Stomach (tissue), 9 donors: ENCODE results near the gene HS6ST2. TPM values are rescaled to one million over a fixed set of nuclear protein-coding genes. Genes with fewer than 3 reads are reported as not detected.
"Not testable (repeated sequence)": the region's sequence is repeated elsewhere in the genome, so short reads cannot be mapped to it uniquely, and the experiment has no call there.

Source experiments
- DNase-seq, 2 donors: peaks; one replicate each; pipeline versions ENCODE4 v3.0.0 to v3.0.0-alpha.2; 2013 to 2019
- H3K27ac ChIP-seq, 5 donors: fragments of 200-600 bp in 4 of 5; sonication (generic) in 4 of 5; one replicate each; pipeline ENCODE4 v1.5.1; 2013 to 2019; ENCODE audit warnings: mild to moderate bottlenecking in 1 of 5, moderate library complexity in 1 of 5
- H3K27me3 ChIP-seq, 3 donors: fragments of 200-600 bp; sonication (generic); one replicate each; pipeline ENCODE4 v1.5.1; 2017 to 2019; ENCODE audit warnings: mixed run types in 1 of 3
- H3K36me3 ChIP-seq, 4 donors: fragments of 200-600 bp; sonication (generic); 1 replicate in 3 of 4; 2 replicates in 1 of 4; pipeline ENCODE4 v1.5.1; 2016 to 2019
- H3K4me1 ChIP-seq, 4 donors: fragments of 200-600 bp; sonication (generic); one replicate each; pipeline ENCODE4 v1.5.1; 2016 to 2019
- H3K4me3 ChIP-seq, 4 donors: fragments of 200-600 bp; sonication (generic) in 3 of 4; one replicate each; pipeline ENCODE4 v1.5.1; 2016 to 2019; ENCODE audit warnings: mild to moderate bottlenecking in 1 of 4
- H3K9me3 ChIP-seq, 4 donors: fragments of 200-600 bp; sonication (generic); one replicate each; pipeline ENCODE4 v1.5.1; 2016 to 2019
- EP300 ChIP-seq: sonication (generic); formaldehyde crosslinking; IDR thresholded peaks from one replicate; pipeline ENCODE4 v1.6.1; 2017; ENCODE audit warnings: antibody characterized with exemption
- POLR2A ChIP-seq, 4 donors: fragments of 450-650 bp; IDR thresholded peaks; one replicate each; pipeline ENCODE4 v1.6.1; 2016; ENCODE audit warnings: antibody characterized with exemption in 4 of 4, control low read depth in 2 of 4, mild to moderate bottlenecking in 1 of 4, moderate library complexity in 1 of 4
- POLR2AphosphoS5 ChIP-seq, 3 donors: sonication (generic); formaldehyde crosslinking; IDR thresholded peaks; one replicate each; pipeline ENCODE4 v1.6.1; 2016; ENCODE audit warnings: antibody characterized with exemption in 3 of 3
- WGBS, 5 donors: extraction: QIAGEN DNeasy Blood & Tissue Kit in 3 of 5; methylation state at CpG; one replicate each; pipeline versions ENCODE4 v1.1.5 to v1.1.7; 2013 to 2018; 5-methylcytosine and 5-hydroxymethylcytosine counted together
- intact Hi-C: fragments of 100-400 bp; cut with DNase I; formaldehyde crosslinking; loops from one replicate; pipeline ENCODE4 v1.15.1; 2023; ENCODE audit warnings: low total_unique reads
- polyA plus RNA-seq, 3 donors: library from polyadenylated mRNA; stranded (reverse); fragments of 200-250 nt; gene quantifications; one replicate each; pipeline ENCODE4 v1.2.3, GENCODE V29; 2013
- total RNA-seq, 5 donors: library from RNA; depleted of rRNA; stranded (reverse); fragments of >200 nt; gene quantifications; one replicate each; pipeline versions ENCODE4 v1.1.0 to v1.2.3, GENCODE V29; 2014 to 2016
- TF ChIP-seq, protein P1 (sequence below), 7 experiments: fragments of 450-650 bp in 4 of 7; fragments of 200-600 bp in 3 of 7; sonication (generic) in 3 of 7; IDR thresholded peaks; one replicate each; pipeline ENCODE4 v1.5.1; 2016 to 2019; ENCODE audit warnings: antibody characterized with exemption in 7 of 7, control low read depth in 2 of 7, mild to moderate bottlenecking in 1 of 7
- donor health status: healthy with polysubstance abuse.
- donor health status: Bipolar disorder and iron deficiency.
- donor health status: healthy.

HS6ST2 gene
- total and polyA plus RNA-seq, 8 donors, result 0.25 to 4.0 (median 0.89) TPM; not detected in 1

DNA sequence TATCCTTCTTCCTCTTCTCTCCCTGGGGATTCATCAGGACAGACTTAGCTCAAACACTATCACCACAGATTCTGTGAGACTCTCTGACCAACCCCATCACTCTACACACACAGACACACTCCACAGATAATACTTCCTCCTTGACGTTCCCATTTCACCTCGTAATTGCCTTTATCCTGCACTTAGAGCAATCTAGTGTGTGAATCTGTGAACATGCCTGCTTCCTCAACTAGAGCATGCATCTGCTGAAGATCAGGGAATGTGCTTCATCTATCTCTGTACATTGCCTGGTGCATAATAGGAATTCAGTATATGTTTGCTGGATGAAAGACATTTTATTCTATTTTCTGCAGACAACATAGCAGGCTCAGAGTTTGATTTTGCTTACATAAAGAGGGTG lies 25.1 kb upstream of the HS6ST2 start:
- DNase-seq, result no peak
- H3K9me3 ChIP-seq, result peaks cover 0 to 4% (median 2%) of the 10 kb centered on the region in 4 donors
- no peak overlapping the region for H3K4me3 ChIP-seq
- H3K27ac ChIP-seq, result no peak overlapping the region
- peaks cover 0 to 6% (median 0%) of the 10 kb centered on the region in 3 donors for H3K27me3 ChIP-seq
- no peaks in the 10 kb centered on the region for H3K4me1 ChIP-seq
- no peaks in the 10 kb centered on the region for H3K36me3 ChIP-seq
- TF ChIP-seq EP300 (no peak), POLR2AphosphoS5 (IDR thresholded peaks at IDR 0.05) (no peak), POLR2A (IDR thresholded peaks at IDR 0.05) (no peak)
- TF ChIP-seq, protein P1, sequence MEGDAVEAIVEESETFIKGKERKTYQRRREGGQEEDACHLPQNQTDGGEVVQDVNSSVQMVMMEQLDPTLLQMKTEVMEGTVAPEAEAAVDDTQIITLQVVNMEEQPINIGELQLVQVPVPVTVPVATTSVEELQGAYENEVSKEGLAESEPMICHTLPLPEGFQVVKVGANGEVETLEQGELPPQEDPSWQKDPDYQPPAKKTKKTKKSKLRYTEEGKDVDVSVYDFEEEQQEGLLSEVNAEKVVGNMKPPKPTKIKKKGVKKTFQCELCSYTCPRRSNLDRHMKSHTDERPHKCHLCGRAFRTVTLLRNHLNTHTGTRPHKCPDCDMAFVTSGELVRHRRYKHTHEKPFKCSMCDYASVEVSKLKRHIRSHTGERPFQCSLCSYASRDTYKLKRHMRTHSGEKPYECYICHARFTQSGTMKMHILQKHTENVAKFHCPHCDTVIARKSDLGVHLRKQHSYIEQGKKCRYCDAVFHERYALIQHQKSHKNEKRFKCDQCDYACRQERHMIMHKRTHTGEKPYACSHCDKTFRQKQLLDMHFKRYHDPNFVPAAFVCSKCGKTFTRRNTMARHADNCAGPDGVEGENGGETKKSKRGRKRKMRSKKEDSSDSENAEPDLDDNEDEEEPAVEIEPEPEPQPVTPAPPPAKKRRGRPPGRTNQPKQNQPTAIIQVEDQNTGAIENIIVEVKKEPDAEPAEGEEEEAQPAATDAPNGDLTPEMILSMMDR (IDR thresholded peaks at IDR 0.05), result no peak
- 40 to 64% (median 44%) methylated on average over 2 of the region's 2 CpGs for WGBS, 5 donors
- intact Hi-C loops, result no loop called here

DNA sequence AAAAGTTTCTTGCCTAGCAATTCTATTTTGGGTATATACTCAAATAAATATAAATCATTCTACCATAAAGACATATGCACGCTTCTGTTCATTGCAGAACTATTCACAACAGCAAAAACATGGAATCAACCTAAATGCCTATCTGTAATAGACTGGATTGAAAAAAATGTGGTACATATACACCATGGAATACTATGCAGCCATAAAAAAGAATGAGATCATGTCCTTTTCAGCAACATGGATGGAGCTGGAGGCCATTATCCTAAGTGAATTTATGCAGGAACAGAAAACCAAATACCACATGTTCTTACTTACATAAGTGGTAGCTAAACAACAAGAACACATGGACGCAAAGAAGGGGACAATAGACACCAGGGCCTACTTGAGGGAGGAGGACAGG lies 21.6 kb upstream of the HS6ST2 start:
- H3K36me3 ChIP-seq, H3K9me3 ChIP-seq, H3K4me3 ChIP-seq, H3K27ac ChIP-seq, DNase-seq, H3K4me1 ChIP-seq, intact Hi-C loops, H3K27me3 ChIP-seq: not testable (repeated sequence)
- 85 to 97% (median 93%) methylated on average over 2 of the region's 2 CpGs for whole genome bisulfite sequencing, 5 donors

DNA sequence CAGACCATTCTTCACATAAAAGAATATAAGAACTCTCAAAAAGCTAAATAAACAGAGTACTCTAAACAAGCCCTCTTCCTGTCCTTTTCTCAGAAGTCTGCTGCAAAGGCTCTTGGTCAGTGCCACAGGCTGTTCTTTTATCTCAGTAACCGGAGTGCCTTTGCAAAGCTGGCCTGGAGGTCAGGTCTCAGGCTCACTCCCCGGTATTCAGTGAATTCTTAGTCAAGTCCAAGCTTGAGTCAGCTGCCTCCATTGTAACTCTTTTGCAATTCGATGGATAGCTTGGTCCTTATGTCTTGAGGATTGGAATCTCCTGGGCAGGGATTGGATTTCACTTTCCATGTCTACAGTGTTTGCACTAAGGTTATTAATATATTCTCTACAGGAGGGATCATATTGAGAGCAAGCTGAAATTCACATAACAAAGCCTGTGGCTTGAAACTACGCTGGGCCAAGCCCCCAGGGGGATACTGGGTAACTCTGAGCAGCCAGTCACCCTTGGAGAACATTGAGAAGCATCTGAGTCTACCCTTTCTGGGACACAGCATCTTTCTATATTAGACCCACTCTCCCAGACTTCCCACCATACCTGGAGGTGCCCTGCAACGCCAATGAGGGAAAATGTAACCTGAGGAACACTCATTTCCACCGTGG lies 10.0 kb upstream of the HS6ST2 start:
- 35 to 41% (median 39%) methylated on average over 5 to 6 of the region's 6 CpGs for WGBS, 5 donors
- Histone ChIP-seq H3K36me3 (no peaks in the 10 kb centered on the region), H3K4me3 (no peak overlapping the region), H3K4me1 (no peaks in the 10 kb centered on the region), H3K27me3 (peaks cover 0 to 3% (median 0%) of the 10 kb centered on the region in 3 donors), H3K27ac (no peak overlapping the region), H3K9me3 (no peaks in the 10 kb centered on the region)
- TF ChIP-seq POLR2AphosphoS5 (IDR thresholded peaks at IDR 0.05) (no peak), EP300 (no peak), POLR2A (IDR thresholded peaks at IDR 0.05) (no peak)
- TF ChIP-seq, protein P1 (IDR thresholded peaks at IDR 0.05), result no peak
- intact Hi-C loops, result no loop called here
- DNase-seq, result no peak

DNA sequence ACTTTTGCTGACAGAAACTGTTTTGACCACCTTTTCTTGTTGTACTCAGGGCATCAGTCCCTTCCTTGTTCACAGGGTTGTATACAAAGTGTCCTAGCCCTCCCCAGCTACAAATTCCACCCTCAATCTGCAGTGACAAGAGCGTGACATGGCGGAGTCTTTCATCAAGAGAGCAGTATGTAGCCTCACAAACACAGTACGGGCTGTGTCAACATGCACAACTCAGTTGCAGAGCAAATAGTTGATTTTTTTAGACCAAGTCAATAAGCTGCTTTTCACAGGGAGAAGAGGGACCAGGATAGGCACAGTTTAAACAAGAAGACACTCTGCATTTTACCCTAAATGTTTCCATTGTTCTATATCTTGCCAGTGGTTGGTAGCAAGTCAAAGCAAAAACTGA lies 8.6 kb upstream of the HS6ST2 start:
- no peak overlapping the region for H3K27ac ChIP-seq
- H3K9me3 ChIP-seq, result no peaks in the 10 kb centered on the region
- intact Hi-C loops, result no loop called here
- H3K36me3 ChIP-seq, result no peaks in the 10 kb centered on the region
- DNase-seq, result no peak
- H3K4me1 ChIP-seq, result no peaks in the 10 kb centered on the region
- H3K27me3 ChIP-seq, result no peaks in the 10 kb centered on the region
- H3K4me3 ChIP-seq, result no peak overlapping the region
- TF ChIP-seq, protein P1 (IDR thresholded peaks at IDR 0.05), result no peak
- TF ChIP-seq EP300, result no peak
- no peak for TF ChIP-seq POLR2AphosphoS5 (IDR thresholded peaks at IDR 0.05)
- no peak for TF ChIP-seq POLR2A (IDR thresholded peaks at IDR 0.05)
- 27 to 59% (median 31%) methylated on average over 3 of the region's 3 CpGs for WGBS, 5 donors

DNA sequence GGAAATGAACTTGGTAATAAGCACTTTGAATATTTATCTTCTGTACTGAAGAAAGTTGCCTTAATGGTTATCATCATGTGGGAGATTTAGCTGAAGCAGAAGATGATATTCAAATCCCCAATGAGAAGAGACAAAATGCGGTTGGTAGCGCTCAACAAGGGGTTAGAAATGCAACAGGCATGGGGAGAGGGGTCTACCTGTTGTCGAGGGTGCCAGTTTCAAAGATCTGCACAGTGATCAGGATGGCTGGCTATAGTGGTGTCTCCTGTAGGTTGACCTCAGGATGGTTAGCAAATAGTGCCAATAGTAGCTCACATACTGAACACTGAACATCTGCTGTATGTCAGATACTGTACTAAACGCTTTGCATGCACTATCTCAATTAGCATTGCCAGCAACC lies 7.0 kb upstream of the HS6ST2 start:
- no peak for DNase-seq
- Histone ChIP-seq H3K27ac (no peak overlapping the region), H3K9me3 (no peaks in the 10 kb centered on the region), H3K27me3 (peaks cover 0 to 3% (median 0%) of the 10 kb centered on the region in 3 donors), H3K36me3 (no peaks in the 10 kb centered on the region), H3K4me1 (no peaks in the 10 kb centered on the region), H3K4me3 (no peak overlapping the region)
- WGBS, 5 donors, result 74 to 100% (median 90%) methylated on average over 4 of the region's 4 CpGs
- no peak for TF ChIP-seq POLR2A (IDR thresholded peaks at IDR 0.05)
- TF ChIP-seq, protein P1 (IDR thresholded peaks at IDR 0.05), result no peak
- intact Hi-C loops, result no loop called here
